H1 (cell line): ENCODE measurements around the gene CHPF2. TPM values are rescaled to one million over a fixed set of nuclear protein-coding genes. Genes with fewer than 3 reads are reported as not detected.
A peak's percentile ranks its signal among the peaks of the same experiment; 100 is the strongest.

Experiments
- ATF3 ChIP-seq: IDR thresholded peaks from 2 replicates; pipeline ENCODE4 v1.6.1; 2011; ENCODE audit warnings: low read depth, mild to moderate bottlenecking, low read length; ENCODE audit not compliant: insufficient read depth
- BACH1 ChIP-seq: IDR thresholded peaks from 2 replicates; pipeline ENCODE4 v1.6.1; 2012; ENCODE audit warnings: low read length, improper control_type of control experiment
- BRCA1 ChIP-seq: IDR thresholded peaks from 2 replicates; pipeline ENCODE4 v1.6.1; 2012; ENCODE audit warnings: low read depth, low read length, improper control_type of control experiment
- CBX8 ChIP-seq: fragments of 300-800, 300-1000 bp; sonication (generic); IDR thresholded peaks from 2 replicates; pipeline ENCODE4 v1.7.1; 2016; ENCODE audit warnings: low read depth, low read length, borderline replicate concordance
- CEBPB ChIP-seq: IDR thresholded peaks from 2 replicates; pipeline ENCODE4 v1.6.1; 2012; ENCODE audit warnings: low read depth, low read length
- CREB1 ChIP-seq: IDR thresholded peaks from 2 replicates; pipeline ENCODE4 v1.6.1; 2012; ENCODE audit warnings: inconsistent platforms
- CTBP2 ChIP-seq: IDR thresholded peaks from 2 replicates; pipeline ENCODE4 v1.7.0; 2011; ENCODE audit warnings: borderline replicate concordance, mild to moderate bottlenecking, moderate library complexity, mixed read lengths, low read length; ENCODE audit not compliant: insufficient read depth, insufficient read length
- E2F6 ChIP-seq: IDR thresholded peaks from 2 replicates; pipeline ENCODE4 v1.6.1; 2012; ENCODE audit warnings: inconsistent platforms
- EP300 ChIP-seq, 2 experiments: IDR thresholded peaks; 1 replicate in 1 of 2; 2 replicates in 1 of 2; pipeline ENCODE4 v1.6.1; 2011 to 2012; ENCODE audit warnings: low read depth in 2 of 2, low read length in 2 of 2, mild to moderate bottlenecking in 2 of 2, borderline replicate concordance in 1 of 2, inconsistent platforms in 1 of 2, moderate library complexity in 1 of 2
- EZH2 ChIP-seq: fragments of 200-600 bp; sonication (generic); IDR thresholded peaks from 2 replicates; pipeline ENCODE4 v1.7.1; 2012; ENCODE audit warnings: low read depth, mild to moderate bottlenecking, moderate library complexity, low read length, inconsistent platforms; ENCODE audit not compliant: severe bottlenecking
- GABPA ChIP-seq: IDR thresholded peaks from 2 replicates; pipeline ENCODE4 v1.6.1; 2011; ENCODE audit warnings: mild to moderate bottlenecking, low read length, moderate library complexity, borderline replicate concordance; ENCODE audit not compliant: insufficient read depth
- HDAC2 ChIP-seq, 2 experiments: fragments of 300-600 bp in 1 of 2; sonication (generic) in 1 of 2; IDR thresholded peaks; 2 replicates each; pipeline ENCODE4 v1.6.1; 2011 to 2012; ENCODE audit warnings: low read depth in 2 of 2, low read length in 2 of 2, mild to moderate bottlenecking in 2 of 2, moderate library complexity in 2 of 2, borderline replicate concordance in 1 of 2, inconsistent platforms in 1 of 2
- KDM4A ChIP-seq: IDR thresholded peaks from one replicate; pipeline ENCODE4 v1.7.1; 2012; ENCODE audit warnings: low read depth, mild to moderate bottlenecking, moderate library complexity, low read length, inconsistent platforms; ENCODE audit not compliant: severe bottlenecking
- NRF1 ChIP-seq: IDR thresholded peaks from 2 replicates; pipeline ENCODE4 v1.6.1; 2011; ENCODE audit warnings: mild to moderate bottlenecking, low read depth, low read length, improper control_type of control experiment
- RBBP5 ChIP-seq: IDR thresholded peaks from 2 replicates; pipeline ENCODE4 v1.7.1; 2012; ENCODE audit warnings: low read depth, mild to moderate bottlenecking, inconsistent platforms, low read length, moderate library complexity, borderline replicate concordance
- RXRA ChIP-seq: IDR thresholded peaks from 2 replicates; pipeline ENCODE4 v1.6.1; 2011; ENCODE audit warnings: low read depth, mild to moderate bottlenecking, low read length, moderate library complexity; ENCODE audit not compliant: insufficient read depth
- SAP30 ChIP-seq: fragments of 300-600 bp; sonication (generic); IDR thresholded peaks from 2 replicates; pipeline ENCODE4 v1.7.1; 2012; ENCODE audit warnings: low read length, moderate library complexity, mild to moderate bottlenecking, inconsistent platforms; ENCODE audit not compliant: insufficient read depth, insufficient replicate concordance
- SIX5 ChIP-seq: IDR thresholded peaks from 2 replicates; pipeline ENCODE4 v1.6.1; 2011; ENCODE audit warnings: mild to moderate bottlenecking, low read depth, low read length
- SP2 ChIP-seq: IDR thresholded peaks from 2 replicates; pipeline ENCODE4 v1.6.1; 2012; ENCODE audit warnings: mild to moderate bottlenecking, low read length, inconsistent platforms
- TAF1 ChIP-seq: IDR thresholded peaks from 2 replicates; pipeline ENCODE4 v1.6.1; 2011; ENCODE audit warnings: mild to moderate bottlenecking, low read depth, low read length
- TBP ChIP-seq: IDR thresholded peaks from 2 replicates; pipeline ENCODE4 v1.6.1; 2011; ENCODE audit warnings: low read depth, low read length, improper control_type of control experiment
- ZNF274 ChIP-seq: IDR thresholded peaks from 2 replicates; pipeline ENCODE4 v1.7.0; 2012; ENCODE audit warnings: low read length, borderline replicate concordance; ENCODE audit errors: extremely low read depth
- polyA plus RNA-seq, 7 experiments: library from polyadenylated mRNA; depleted of rRNA in 3 of 7; stranded (reverse) in 5 of 7; unstranded in 2 of 7; fragments of >200 nt in 5 of 7; fragments of 200-250 nt in 2 of 7; gene quantifications; 1 replicate in 5 of 7; 2 replicates in 1 of 7; 4 replicates in 1 of 7; pipeline versions ENCODE4 v1.2.1 to v1.2.3, GENCODE V29; 2011 to 2013; ENCODE audit warnings: missing spikeins in 2 of 7, mixed read lengths in 2 of 7
- total RNA-seq: library from RNA; stranded (reverse); fragmentation: NEBNext Ultra II Directional; extraction: Animal tissue kit (Norgen Biotek cat#: 25700); gene quantifications from 2 replicates; pipeline ENCODE4 v1.2.1, GENCODE V29; 2021

CHPF2 gene
- total and polyA plus RNA-seq, 2 of the 8 experiments (the other 6 are each of a cell fraction or from before 2014, with no cell fraction given) = 14.4 to 20.6 TPM

- peak; percentile 29; the same call in 1 of the 2 replicates for TF ChIP-seq TBP
- no peak for TF ChIP-seq ATF3
- TF ChIP-seq SP2 = peak; percentile 59; the same call in 1 of the 2 replicates
- no peak for TF ChIP-seq SIX5
- TF ChIP-seq SAP30 = no peak
- TF ChIP-seq ZNF274 = no peak
- TF ChIP-seq KDM4A = peak; percentile 84
- TF ChIP-seq HDAC2 (IDR thresholded peaks at IDR 0.05; ENCODE audit: borderline replicate concordance in 1 of 2, low read depth in 2 of 2, low read length in 2 of 2) = 0 out of 4 replicates have a peak, but pooled peaks of 1 of the 2 experiments have one; percentile 67
- no peak for TF ChIP-seq EP300 (IDR thresholded peaks at IDR 0.05; ENCODE audit: borderline replicate concordance in 1 of 2, low read depth in 2 of 2, low read length in 2 of 2)
- no peak for TF ChIP-seq NRF1
- TF ChIP-seq RXRA = no peak
- TF ChIP-seq E2F6 = no peak
- TF ChIP-seq TAF1 = no peak; the same call in 1 of the 2 replicates
- no peak for TF ChIP-seq BRCA1
- TF ChIP-seq CEBPB = no peak
- peak; percentile 36; the same call in 1 of the 2 replicates for TF ChIP-seq BACH1
- no peak for TF ChIP-seq CBX8
- no peak for TF ChIP-seq CREB1
- TF ChIP-seq RBBP5 = 0 out of 2 replicates have a peak, but pooled peaks have one; percentile 54
- peak; percentile 78; the same call in 1 of the 2 replicates for TF ChIP-seq GABPA
- TF ChIP-seq EZH2 = no peak
- TF ChIP-seq CTBP2 = no peak
These were observed at the start of gene CHPF2 (continued) for GRCh38 chr7:151232091-151232916.
